ENCODE results near the gene SATB2. TPM values are rescaled to one million over a fixed set of nuclear protein-coding genes. Genes with fewer than 3 reads are reported as not detected.

Gene SATB2
- total RNA-seq, 1 donor from 2014 or later: 0.67 TPM

DNA sequence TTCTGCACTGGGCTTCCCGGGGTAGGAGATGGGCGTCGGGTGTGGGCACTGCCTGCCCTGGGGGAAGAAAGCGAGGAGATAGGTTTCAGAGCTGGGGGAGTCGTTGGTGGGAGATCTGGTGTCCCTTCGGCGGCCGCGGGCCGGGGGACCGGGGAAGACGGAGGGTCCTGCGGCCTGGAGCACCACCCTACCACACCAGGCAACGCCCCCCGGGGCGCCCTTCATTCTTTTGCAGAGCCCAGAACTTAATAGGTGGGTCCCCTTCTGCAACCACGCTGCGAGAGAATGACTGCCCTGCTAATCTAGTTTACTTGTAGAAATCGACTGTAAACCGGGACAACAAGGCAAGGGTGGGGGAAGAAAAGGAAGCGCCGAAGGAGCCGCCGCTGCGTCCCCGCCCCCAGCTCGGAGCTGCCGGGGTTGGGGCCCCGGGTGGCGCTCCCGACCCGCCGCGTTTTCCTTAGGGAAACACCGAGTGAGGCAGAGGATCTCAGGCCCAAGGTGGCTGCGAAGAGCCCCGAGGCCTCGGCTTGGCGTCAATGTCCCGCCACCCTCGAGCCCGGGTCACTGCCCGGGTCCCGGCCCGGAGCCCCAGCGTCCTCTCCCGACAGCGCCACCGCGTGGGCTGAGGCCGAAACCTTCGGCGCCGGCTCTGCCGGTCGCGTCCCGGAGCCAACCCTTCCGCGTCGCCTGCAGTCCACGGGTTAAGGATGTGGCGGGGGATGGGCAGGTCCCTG is 5.4 kb upstream of the SATB2 start:
- Mint-ChIP-seq H3K36me3 (ENCODE audit: low read depth) (peaks cover 4% of the 10 kb centered on the region), H3K4me3 (no peak overlapping the region), H3K27ac (no peak overlapping the region), H3K27me3 (peaks cover 58% of the 10 kb centered on the region), H3K9me3 (peaks cover 7% of the 10 kb centered on the region), H3K4me1 (peaks cover 16% of the 10 kb centered on the region)
- ChIA-PET POLR2A (no interaction called here), CTCF (no interaction called here)
- DNase-seq (no peak), ATAC-seq (ENCODE audit: low read depth) (no peak)
- TF ChIP-seq, protein P1, sequence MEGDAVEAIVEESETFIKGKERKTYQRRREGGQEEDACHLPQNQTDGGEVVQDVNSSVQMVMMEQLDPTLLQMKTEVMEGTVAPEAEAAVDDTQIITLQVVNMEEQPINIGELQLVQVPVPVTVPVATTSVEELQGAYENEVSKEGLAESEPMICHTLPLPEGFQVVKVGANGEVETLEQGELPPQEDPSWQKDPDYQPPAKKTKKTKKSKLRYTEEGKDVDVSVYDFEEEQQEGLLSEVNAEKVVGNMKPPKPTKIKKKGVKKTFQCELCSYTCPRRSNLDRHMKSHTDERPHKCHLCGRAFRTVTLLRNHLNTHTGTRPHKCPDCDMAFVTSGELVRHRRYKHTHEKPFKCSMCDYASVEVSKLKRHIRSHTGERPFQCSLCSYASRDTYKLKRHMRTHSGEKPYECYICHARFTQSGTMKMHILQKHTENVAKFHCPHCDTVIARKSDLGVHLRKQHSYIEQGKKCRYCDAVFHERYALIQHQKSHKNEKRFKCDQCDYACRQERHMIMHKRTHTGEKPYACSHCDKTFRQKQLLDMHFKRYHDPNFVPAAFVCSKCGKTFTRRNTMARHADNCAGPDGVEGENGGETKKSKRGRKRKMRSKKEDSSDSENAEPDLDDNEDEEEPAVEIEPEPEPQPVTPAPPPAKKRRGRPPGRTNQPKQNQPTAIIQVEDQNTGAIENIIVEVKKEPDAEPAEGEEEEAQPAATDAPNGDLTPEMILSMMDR (IDR thresholded peaks at IDR 0.05): no peak
- intact Hi-C loops (cut with micrococcal nuclease): loop anchor here (10.0 kb wide), 1 partner anchor 392 kb away; the partner anchor contains the start of gene FTCDNL1

DNA sequence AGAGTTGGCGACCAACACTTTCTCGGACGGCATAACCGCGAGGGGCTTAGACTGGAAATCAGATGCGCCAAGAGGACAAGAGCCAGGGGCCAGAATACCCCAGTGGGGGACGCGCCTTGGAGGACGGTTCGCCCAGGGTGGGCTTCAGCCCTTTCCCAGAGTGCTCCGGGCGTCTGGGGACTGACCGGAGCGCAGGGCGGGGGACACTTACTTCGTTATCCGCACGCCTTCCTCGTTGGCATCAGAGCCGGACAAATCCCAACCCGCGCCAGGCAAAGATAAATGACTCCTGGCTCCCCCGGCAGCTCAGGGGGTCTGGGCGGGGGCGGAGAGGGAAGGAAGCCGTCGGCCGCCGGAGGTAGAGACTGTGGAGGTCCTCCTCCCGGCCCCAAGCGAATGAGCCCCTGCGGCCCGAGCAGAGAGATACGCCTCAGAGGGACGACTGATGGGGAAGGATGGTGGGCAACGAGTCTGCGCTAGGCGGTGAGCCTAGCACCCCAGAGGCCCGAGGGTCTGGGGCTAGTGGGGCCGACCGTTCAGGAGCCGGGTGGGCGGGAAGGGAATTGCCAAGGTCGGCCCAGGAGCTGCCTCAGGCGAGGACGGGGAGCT is 4.7 kb upstream of the SATB2 start:
- intact Hi-C loops (cut with micrococcal nuclease): loop anchor here (10.0 kb wide), 1 partner anchor 392 kb away; the partner anchor contains the start of gene FTCDNL1
- Mint-ChIP-seq H3K27me3 (peaks cover 52% of the 10 kb centered on the region), H3K4me1 (peaks cover 20% of the 10 kb centered on the region), H3K27ac (no peak overlapping the region), H3K9me3 (peaks cover 7% of the 10 kb centered on the region), H3K36me3 (ENCODE audit: low read depth) (peaks cover 4% of the 10 kb centered on the region), H3K4me3 (no peak overlapping the region)
- ATAC-seq (ENCODE audit: low read depth) (no peak), DNase-seq (no peak)
- ChIA-PET POLR2A (no interaction called here), CTCF (interaction anchor here (0.8 kb wide), 1 partner anchor 1150 kb away, joined by 3 read pairs; no protein-coding TSS in a partner anchor)
- TF ChIP-seq, protein P1 (IDR thresholded peaks at IDR 0.05): no peak

- intact Hi-C loops (cut with micrococcal nuclease): loop anchor here (10.0 kb wide), 1 partner anchor 393 kb away; the partner anchor contains the start of gene FTCDNL1
- Mint-ChIP-seq H3K4me1 (peaks cover 26% of the 10 kb centered on the region), H3K27ac (no peak overlapping the region), H3K9me3 (peaks cover 7% of the 10 kb centered on the region), H3K4me3 (no peak overlapping the region), H3K36me3 (ENCODE audit: low read depth) (peaks cover 4% of the 10 kb centered on the region), H3K27me3 (peaks cover 50% of the 10 kb centered on the region)
- TF ChIP-seq, protein P1 (IDR thresholded peaks at IDR 0.05): no peak
- DNase-seq: no peak
- ChIA-PET CTCF (interaction anchor here (0.8 kb wide), 1 partner anchor 1150 kb away, joined by 3 read pairs; no protein-coding TSS in a partner anchor), POLR2A (no interaction called here)
- no peak for ATAC-seq (ENCODE audit: low read depth)
Measured at GRCh38 chr2:199461711-199462346, 4.1 kb upstream of the SATB2 start.

- H3K4me1 Mint-ChIP-seq: peaks cover 31% of the 10 kb centered on the region
- H3K27ac Mint-ChIP-seq: no peak overlapping the region
- no peak overlapping the region for H3K4me3 Mint-ChIP-seq
- CTCF ChIA-PET: no interaction called here
- peaks cover 4% of the 10 kb centered on the region for H3K9me3 Mint-ChIP-seq
- peaks cover 47% of the 10 kb centered on the region for H3K27me3 Mint-ChIP-seq
- peaks cover 4% of the 10 kb centered on the region for H3K36me3 Mint-ChIP-seq (ENCODE audit: low read depth)
- ATAC-seq (ENCODE audit: low read depth) (no peak), DNase-seq (no peak)
- TF ChIP-seq, protein P1 (IDR thresholded peaks at IDR 0.05): no peak
- intact Hi-C loops (cut with micrococcal nuclease): loop anchor here (10.0 kb wide), 1 partner anchor 394 kb away; the partner anchor contains the start of gene FTCDNL1
- POLR2A ChIA-PET: no interaction called here
Measured at GRCh38 chr2:199460846-199461710, 3.3 kb upstream of the SATB2 start.
